MM.1S (cell line): Measurements from ENCODE around the gene SEMA3C.

Experiments
- DNase-seq: peaks from one replicate; pipeline ENCODE4 v3.0.0-alpha.2; 2015
- H2AFZ ChIP-seq: fragments of 300-600 bp; sonication (generic); 2 replicates; pipeline ENCODE4 v1.6.0; 2016; ENCODE audit warnings: antibody characterized with exemption, low read length
- H3F3A ChIP-seq: fragments of 300-600 bp; sonication (generic); 2 replicates; pipeline ENCODE4 v1.6.1; 2016; ENCODE audit warnings: mild to moderate bottlenecking, antibody characterized with exemption, low read length, moderate library complexity, mixed read lengths; ENCODE audit not compliant: insufficient read depth
- H3K27ac ChIP-seq: fragments of 300-600 bp; sonication (generic); 2 replicates; pipeline ENCODE4 v1.5.1; 2016; ENCODE audit warnings: mild to moderate bottlenecking, low read length
- H3K27me3 ChIP-seq: fragments of 300-600 bp; sonication (generic); replicated peaks from 2 replicates; pipeline ENCODE4 v1.6.0; 2016; ENCODE audit warnings: low read length; ENCODE audit not compliant: insufficient read depth
- H3K36me3 ChIP-seq: fragments of 300-600 bp; sonication (generic); replicated peaks from 2 replicates; pipeline ENCODE4 v1.6.1; 2016; ENCODE audit warnings: mild to moderate bottlenecking, low read length, mixed read lengths; ENCODE audit not compliant: insufficient read depth
- H3K4me1 ChIP-seq: fragments of 300-600 bp; sonication (generic); 2 replicates; pipeline ENCODE4 v1.6.1; 2016; ENCODE audit warnings: low read length, mixed read lengths
- H3K4me2 ChIP-seq: fragments of 300-600 bp; sonication (generic); 2 replicates; pipeline ENCODE4 v1.6.0; 2016; ENCODE audit warnings: low read depth, low read length
- H3K4me3 ChIP-seq: fragments of 300-600 bp; sonication (generic); 2 replicates; pipeline ENCODE4 v1.5.1; 2016; ENCODE audit warnings: low read length, mixed read lengths
- H3K79me2 ChIP-seq: fragments of 300-600 bp; sonication (generic); 2 replicates; pipeline ENCODE4 v1.6.1; 2016; ENCODE audit warnings: mixed run types, low read length, mixed read lengths
- H3K9ac ChIP-seq: fragments of 300-600 bp; sonication (generic); 2 replicates; pipeline ENCODE4 v1.6.1; 2016; ENCODE audit warnings: low read length, mixed read lengths
- H3K9me2 ChIP-seq: fragments of 300-600 bp; sonication (generic); replicated peaks from 2 replicates; pipeline ENCODE4 v1.6.1; 2016; ENCODE audit warnings: mild to moderate bottlenecking, low read length, mixed read lengths; ENCODE audit not compliant: insufficient read depth
- H3K9me3 ChIP-seq: fragments of 300-600 bp; sonication (generic); replicated peaks from 2 replicates; pipeline ENCODE4 v1.6.1; 2016; ENCODE audit warnings: mild to moderate bottlenecking, low read length, mixed read lengths; ENCODE audit not compliant: insufficient read depth
- H4K20me1 ChIP-seq: fragments of 300-600 bp; sonication (generic); 2 replicates; pipeline ENCODE4 v1.6.1; 2016; ENCODE audit warnings: mild to moderate bottlenecking, low read length, moderate library complexity, mixed read lengths; ENCODE audit not compliant: insufficient read depth
- EZH2 ChIP-seq: fragments of 300-600 bp; sonication (generic); optimal IDR thresholded peaks from 2 replicates; pipeline ENCODE3; 2017; ENCODE audit warnings: low read depth, mild to moderate bottlenecking, antibody characterized with exemption, low read length, mixed read lengths
- EZH2phosphoT487 ChIP-seq: fragments of 300-600 bp; sonication (generic); IDR thresholded peaks from 2 replicates; pipeline ENCODE4 v1.6.1; 2018; ENCODE audit warnings: antibody characterized with exemption, low read length
- TF ChIP-seq, protein P1 (sequence below): fragments of 300-600 bp; sonication (generic); IDR thresholded peaks from 2 replicates; pipeline ENCODE4 v1.5.1; 2016; ENCODE audit warnings: antibody characterized with exemption, low read length, mixed read lengths

Gene SEMA3C

DNA sequence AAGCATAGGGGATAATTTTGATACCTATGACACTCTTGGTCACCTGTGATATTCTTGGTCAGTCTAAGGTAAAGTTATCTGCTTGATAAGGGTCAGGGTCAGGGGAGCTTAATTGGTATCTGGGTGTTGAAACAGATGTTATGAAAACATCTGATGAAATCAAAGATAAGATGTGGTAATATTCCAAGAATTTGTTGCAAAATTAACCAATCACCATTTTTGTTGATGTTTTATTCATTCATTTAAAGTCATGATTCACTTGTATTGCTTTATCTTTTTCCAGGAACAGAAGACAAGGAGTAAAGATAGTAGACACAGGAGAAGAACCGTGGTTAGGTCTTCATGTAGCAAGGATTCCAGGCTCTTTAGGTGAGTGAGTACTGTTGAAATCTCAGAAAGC, 103.1 kb downstream of the SEMA3C start:
- no peak overlapping the region for H3K4me2 ChIP-seq
- no peak overlapping the region for H3K27ac ChIP-seq
- no peak overlapping the region for H3K9ac ChIP-seq
- no peak for DNase-seq
- no peaks in the 10 kb centered on the region for H3K4me1 ChIP-seq
- no peaks in the 10 kb centered on the region for H3K79me2 ChIP-seq
- H2AFZ ChIP-seq = no peak overlapping the region
- H3K9me2 ChIP-seq = no peaks in the 10 kb centered on the region
- H3F3A ChIP-seq = no peaks in the 10 kb centered on the region
- TF ChIP-seq, protein P1, sequence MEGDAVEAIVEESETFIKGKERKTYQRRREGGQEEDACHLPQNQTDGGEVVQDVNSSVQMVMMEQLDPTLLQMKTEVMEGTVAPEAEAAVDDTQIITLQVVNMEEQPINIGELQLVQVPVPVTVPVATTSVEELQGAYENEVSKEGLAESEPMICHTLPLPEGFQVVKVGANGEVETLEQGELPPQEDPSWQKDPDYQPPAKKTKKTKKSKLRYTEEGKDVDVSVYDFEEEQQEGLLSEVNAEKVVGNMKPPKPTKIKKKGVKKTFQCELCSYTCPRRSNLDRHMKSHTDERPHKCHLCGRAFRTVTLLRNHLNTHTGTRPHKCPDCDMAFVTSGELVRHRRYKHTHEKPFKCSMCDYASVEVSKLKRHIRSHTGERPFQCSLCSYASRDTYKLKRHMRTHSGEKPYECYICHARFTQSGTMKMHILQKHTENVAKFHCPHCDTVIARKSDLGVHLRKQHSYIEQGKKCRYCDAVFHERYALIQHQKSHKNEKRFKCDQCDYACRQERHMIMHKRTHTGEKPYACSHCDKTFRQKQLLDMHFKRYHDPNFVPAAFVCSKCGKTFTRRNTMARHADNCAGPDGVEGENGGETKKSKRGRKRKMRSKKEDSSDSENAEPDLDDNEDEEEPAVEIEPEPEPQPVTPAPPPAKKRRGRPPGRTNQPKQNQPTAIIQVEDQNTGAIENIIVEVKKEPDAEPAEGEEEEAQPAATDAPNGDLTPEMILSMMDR = no peak
- TF ChIP-seq EZH2phosphoT487 = no peak
- no peak for TF ChIP-seq EZH2
- no peaks in the 10 kb centered on the region for H3K9me3 ChIP-seq
- H3K4me3 ChIP-seq = no peak overlapping the region
- no peaks in the 10 kb centered on the region for H3K36me3 ChIP-seq
- no peaks in the 10 kb centered on the region for H3K27me3 ChIP-seq
- H4K20me1 ChIP-seq = no peaks in the 10 kb centered on the region

- DNase-seq = no peak
- no peak overlapping the region for H2AFZ ChIP-seq
- H3K9me3 ChIP-seq = no peaks in the 10 kb centered on the region
- H3K4me3 ChIP-seq = no peak overlapping the region
- H3K9ac ChIP-seq = no peak overlapping the region
- H4K20me1 ChIP-seq = no peaks in the 10 kb centered on the region
- H3K36me3 ChIP-seq = no peaks in the 10 kb centered on the region
- H3K4me1 ChIP-seq = no peaks in the 10 kb centered on the region
- H3F3A ChIP-seq = no peaks in the 10 kb centered on the region
- no peaks in the 10 kb centered on the region for H3K9me2 ChIP-seq
- H3K4me2 ChIP-seq = no peak overlapping the region
- TF ChIP-seq EZH2phosphoT487 (no peak), EZH2 (no peak)
- TF ChIP-seq, protein P1 = no peak
- no peaks in the 10 kb centered on the region for H3K79me2 ChIP-seq
- H3K27ac ChIP-seq = no peak overlapping the region
- H3K27me3 ChIP-seq = no peaks in the 10 kb centered on the region
Measured at GRCh38 chr7:80809545-80809944, 109.3 kb downstream of the SEMA3C start.

- H3K9me2 ChIP-seq = no peaks in the 10 kb centered on the region
- no peaks in the 10 kb centered on the region for H4K20me1 ChIP-seq
- H3K4me1 ChIP-seq = no peaks in the 10 kb centered on the region
- H3K4me3 ChIP-seq = no peak overlapping the region
- no peak overlapping the region for H3K27ac ChIP-seq
- H3K36me3 ChIP-seq = no peaks in the 10 kb centered on the region
- no peak overlapping the region for H3K4me2 ChIP-seq
- H3K9me3 ChIP-seq = no peaks in the 10 kb centered on the region
- no peak for TF ChIP-seq EZH2
- TF ChIP-seq, protein P1 = no peak
- TF ChIP-seq EZH2phosphoT487 = no peak
- no peak overlapping the region for H3K9ac ChIP-seq
- DNase-seq = no peak
- no peaks in the 10 kb centered on the region for H3K79me2 ChIP-seq
- H3K27me3 ChIP-seq = no peaks in the 10 kb centered on the region
- H2AFZ ChIP-seq = no peak overlapping the region
- H3F3A ChIP-seq = no peaks in the 10 kb centered on the region
Measured at GRCh38 chr7:80807166-80807900, 111.5 kb downstream of the SEMA3C start.
